ES-I3 (cell line): ENCODE data around the gene SLC29A4.
"Not testable (repeated sequence)": the region's sequence is repeated elsewhere in the genome, so short reads cannot be mapped to it uniquely, and the experiment has no call there.

Source experiments
- H3K36me3 ChIP-seq: 2 replicates; pipeline ENCODE4 v1.6.1; 2013; ENCODE audit warnings: mild to moderate bottlenecking, low read length, control low read depth, moderate library complexity; ENCODE audit not compliant: insufficient read depth
- H3K4me1 ChIP-seq: 2 replicates; pipeline ENCODE4 v1.6.1; 2013; ENCODE audit warnings: mild to moderate bottlenecking, control low read depth, low read length; ENCODE audit not compliant: insufficient read depth
- H3K9ac ChIP-seq: 2 replicates; pipeline ENCODE4 v1.6.1; 2013; ENCODE audit warnings: low read depth, mild to moderate bottlenecking, low read length, moderate library complexity
- H3K9me3 ChIP-seq: 2 replicates; pipeline ENCODE4 v1.6.1; 2013; ENCODE audit warnings: mild to moderate bottlenecking, low read length, moderate library complexity; ENCODE audit not compliant: control insufficient read depth, insufficient read depth

The SLC29A4 gene

GRCh38 chr7:5296015-5296610 is 13.4 kb downstream of the SLC29A4 start:
- no peaks in the 10 kb centered on the region for H3K9me3 ChIP-seq
- peak overlapping the region; percentile 70 for H3K9ac ChIP-seq
- H3K36me3 ChIP-seq = no peaks in the 10 kb centered on the region
- peaks cover 5% of the 10 kb centered on the region; the same call in 1 of the 2 replicates for H3K4me1 ChIP-seq

- Histone ChIP-seq H3K9ac (peak overlapping the region; percentile 14; the same call in 1 of the 2 replicates), H3K9me3 (no peaks in the 10 kb centered on the region), H3K36me3 (no peaks in the 10 kb centered on the region), H3K4me1 (peaks cover 5% of the 10 kb centered on the region; the same call in 1 of the 2 replicates)
Observed at GRCh38 chr7:5296611-5297226, 14.0 kb downstream of the SLC29A4 start.

- no peaks in the 10 kb centered on the region for H3K9me3 ChIP-seq
- no peaks in the 10 kb centered on the region for H3K36me3 ChIP-seq
- peaks cover 4% of the 10 kb centered on the region; the same call in 1 of the 2 replicates for H3K4me1 ChIP-seq
Observed at GRCh38 chr7:5300366-5300765, 17.6 kb downstream of the SLC29A4 start.

DNA sequence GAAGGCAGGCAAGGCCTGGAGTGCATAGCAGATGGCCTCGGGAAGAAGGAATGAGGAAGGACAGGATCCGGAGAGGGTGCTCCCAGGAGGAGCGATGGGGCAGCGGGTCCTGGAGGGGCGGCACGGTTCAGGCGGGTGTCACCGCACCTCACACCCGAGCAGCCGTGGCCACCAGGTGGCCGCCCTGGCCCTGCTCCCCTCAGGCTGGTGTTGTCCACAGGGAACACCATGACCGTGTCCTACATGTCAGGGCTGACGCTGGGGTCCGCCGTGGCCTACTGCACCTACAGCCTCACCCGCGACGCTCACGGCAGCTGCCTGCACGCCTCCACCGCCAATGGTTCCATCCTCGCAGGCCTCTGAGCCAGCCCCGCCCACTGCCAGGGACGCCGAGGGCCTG is 19.8 kb downstream of the SLC29A4 start:
- Histone ChIP-seq H3K9me3 (no peaks in the 10 kb centered on the region), H3K36me3 (no peaks in the 10 kb centered on the region), H3K9ac (no peak overlapping the region), H3K4me1 (no peaks in the 10 kb centered on the region)

More at GRCh38 chr7:5300366-5300765, 17.6 kb downstream of the SLC29A4 start:
- no peak overlapping the region for H3K9ac ChIP-seq

GRCh38 chr7:5303061-5303460 is 20.3 kb downstream of the SLC29A4 start:
- no peaks in the 10 kb centered on the region for H3K9me3 ChIP-seq
- no peak overlapping the region for H3K9ac ChIP-seq
- H3K36me3 ChIP-seq = no peaks in the 10 kb centered on the region
- no peaks in the 10 kb centered on the region for H3K4me1 ChIP-seq

DNA sequence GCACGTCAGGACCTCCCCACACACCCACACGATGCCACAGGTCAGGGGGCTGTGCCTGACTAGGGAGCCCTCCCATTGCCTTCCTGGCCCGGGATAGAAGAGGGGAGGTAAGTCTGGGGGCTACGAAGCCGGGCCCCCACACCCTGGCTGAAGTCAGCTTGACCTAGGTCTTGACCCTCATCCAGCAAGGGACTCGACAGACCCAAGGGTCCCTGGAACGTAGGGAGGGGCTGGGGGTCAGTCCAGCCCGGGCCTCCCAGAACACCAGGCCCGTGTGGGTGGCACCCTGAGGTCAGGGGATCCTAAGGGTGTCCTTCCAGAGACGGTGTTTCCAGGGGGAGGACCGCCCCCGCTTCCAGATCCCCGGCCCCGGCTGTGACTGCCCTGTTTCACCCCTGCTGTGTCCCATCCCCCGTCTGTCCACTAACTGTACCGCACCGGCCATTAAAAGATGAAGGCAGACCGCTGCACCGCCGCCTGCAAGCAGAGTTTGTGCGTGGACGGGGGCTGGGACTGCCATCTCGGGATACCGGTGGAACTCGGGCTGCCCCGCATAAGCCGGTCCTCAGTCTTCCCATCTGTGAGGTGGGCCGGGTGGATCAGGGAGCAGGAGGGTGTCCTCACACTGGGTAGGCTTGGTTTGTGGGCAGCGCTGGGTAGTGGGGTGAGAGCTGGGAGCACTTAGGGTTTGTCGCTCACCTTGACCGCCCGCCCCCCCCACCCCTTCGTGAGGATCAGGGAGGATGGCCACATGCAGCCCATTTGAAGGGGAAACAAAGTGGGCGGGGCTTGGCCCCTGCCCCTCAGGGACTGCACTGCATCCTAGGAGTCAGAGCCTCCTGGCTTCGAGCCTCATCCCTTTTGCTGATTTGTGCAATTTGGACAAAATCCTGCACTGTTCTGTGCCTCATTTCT is 21.1 kb downstream of the SLC29A4 start:
- Histone ChIP-seq H3K9me3 (no peaks in the 10 kb centered on the region), H3K9ac (no peak overlapping the region), H3K4me1 (no peaks in the 10 kb centered on the region), H3K36me3 (no peaks in the 10 kb centered on the region)

DNA sequence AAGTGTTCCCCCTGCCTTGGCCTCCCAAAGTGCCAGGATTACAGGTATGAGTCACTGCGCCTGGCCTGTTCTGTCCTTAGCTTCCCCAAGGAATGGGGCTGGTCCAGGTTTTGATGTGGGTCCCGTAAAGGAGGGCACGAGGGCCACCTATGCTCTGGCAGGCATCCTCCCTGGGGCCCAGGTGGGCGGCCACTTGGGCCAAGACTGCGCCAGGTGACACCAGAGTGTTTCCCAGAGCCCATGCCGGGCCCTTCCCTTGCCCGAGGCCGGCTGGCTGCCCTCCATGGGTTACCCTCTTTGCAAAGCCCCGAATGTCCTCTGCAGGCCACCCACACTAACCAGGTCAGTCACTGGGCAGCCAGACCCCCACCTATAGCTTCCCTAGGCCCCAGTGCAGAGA is 22.3 kb downstream of the SLC29A4 start:
- H3K4me1 ChIP-seq, H3K9me3 ChIP-seq, H3K36me3 ChIP-seq, H3K9ac ChIP-seq: not testable (repeated sequence)

DNA sequence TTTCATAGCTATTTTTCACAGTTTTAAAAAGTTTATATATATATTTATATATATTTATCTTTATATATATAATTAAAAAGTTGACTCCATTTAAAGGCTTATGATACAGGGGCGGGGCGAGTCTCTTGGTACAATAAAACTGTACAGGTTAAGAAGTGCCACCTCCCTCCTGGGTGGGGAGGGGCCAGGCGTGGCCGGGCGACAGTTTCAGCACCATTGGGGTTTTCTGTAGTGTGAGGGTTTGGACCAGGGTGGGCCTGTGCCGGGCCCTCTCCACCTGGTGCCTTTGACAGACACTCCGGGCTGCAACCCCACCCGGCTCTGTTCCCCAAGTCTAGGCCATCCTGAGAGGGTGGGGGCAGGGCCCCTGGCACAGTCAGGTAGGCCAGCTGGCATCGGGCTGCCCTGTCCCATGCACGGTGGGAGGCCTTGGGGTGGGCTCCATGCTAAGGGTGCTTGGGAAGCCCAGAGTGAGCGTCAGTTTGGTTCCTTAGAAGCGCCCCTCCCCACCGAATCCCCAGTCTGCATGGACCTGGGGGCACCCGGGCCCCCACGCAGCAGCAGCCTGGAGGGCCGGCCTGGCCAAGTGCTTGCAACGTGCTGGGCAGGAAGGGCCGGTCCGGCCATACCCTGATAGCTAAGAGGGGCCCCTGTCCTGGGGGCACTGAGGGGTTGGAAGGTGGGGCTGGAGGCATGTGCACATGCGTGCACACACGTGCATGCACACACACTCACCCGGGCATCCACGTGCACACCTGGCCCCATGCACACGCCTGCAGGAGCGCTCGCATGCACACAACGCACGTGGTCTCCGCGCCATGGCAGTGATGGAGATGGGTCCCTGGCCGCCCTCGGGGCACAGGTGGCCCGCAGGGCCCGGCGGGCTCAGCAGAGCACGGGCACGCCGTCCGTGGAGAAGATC is 24.7 kb downstream of the SLC29A4 start:
- H3K36me3 ChIP-seq, H3K9me3 ChIP-seq, H3K9ac ChIP-seq, H3K4me1 ChIP-seq: not testable (repeated sequence)

DNA sequence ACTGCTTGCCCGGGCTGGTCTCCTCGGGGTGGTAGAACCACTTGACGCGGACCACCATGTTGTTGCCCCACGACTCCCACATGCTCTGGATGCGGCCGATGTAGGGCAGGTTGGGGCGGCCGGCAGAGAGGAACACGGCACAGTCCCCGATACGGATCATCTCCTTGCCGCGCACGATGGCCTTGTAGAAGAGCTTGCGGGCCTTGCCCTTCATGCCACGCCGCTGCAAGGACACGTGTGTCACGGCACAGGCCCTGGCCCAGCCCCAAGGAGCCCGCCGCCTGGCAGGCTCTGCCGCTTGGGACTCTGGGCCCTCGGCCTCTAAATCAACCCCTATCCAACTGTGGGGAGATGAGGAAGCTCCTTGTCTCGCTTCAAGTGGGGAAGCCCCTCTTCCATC is 26.4 kb downstream of the SLC29A4 start:
- H3K4me1 ChIP-seq = no peaks in the 10 kb centered on the region
- no peak overlapping the region for H3K9ac ChIP-seq
- no peaks in the 10 kb centered on the region for H3K36me3 ChIP-seq
- H3K9me3 ChIP-seq = no peaks in the 10 kb centered on the region

- Histone ChIP-seq H3K36me3 (no peaks in the 10 kb centered on the region), H3K4me1 (no peaks in the 10 kb centered on the region), H3K9ac (no peak overlapping the region), H3K9me3 (no peaks in the 10 kb centered on the region)
Observed at GRCh38 chr7:5310822-5311405, 28.2 kb downstream of the SLC29A4 start.

GRCh38 chr7:5312276-5313070 is 29.7 kb downstream of the SLC29A4 start:
- not testable (repeated sequence) for H3K9me3 ChIP-seq, H3K36me3 ChIP-seq, H3K9ac ChIP-seq, H3K4me1 ChIP-seq

DNA sequence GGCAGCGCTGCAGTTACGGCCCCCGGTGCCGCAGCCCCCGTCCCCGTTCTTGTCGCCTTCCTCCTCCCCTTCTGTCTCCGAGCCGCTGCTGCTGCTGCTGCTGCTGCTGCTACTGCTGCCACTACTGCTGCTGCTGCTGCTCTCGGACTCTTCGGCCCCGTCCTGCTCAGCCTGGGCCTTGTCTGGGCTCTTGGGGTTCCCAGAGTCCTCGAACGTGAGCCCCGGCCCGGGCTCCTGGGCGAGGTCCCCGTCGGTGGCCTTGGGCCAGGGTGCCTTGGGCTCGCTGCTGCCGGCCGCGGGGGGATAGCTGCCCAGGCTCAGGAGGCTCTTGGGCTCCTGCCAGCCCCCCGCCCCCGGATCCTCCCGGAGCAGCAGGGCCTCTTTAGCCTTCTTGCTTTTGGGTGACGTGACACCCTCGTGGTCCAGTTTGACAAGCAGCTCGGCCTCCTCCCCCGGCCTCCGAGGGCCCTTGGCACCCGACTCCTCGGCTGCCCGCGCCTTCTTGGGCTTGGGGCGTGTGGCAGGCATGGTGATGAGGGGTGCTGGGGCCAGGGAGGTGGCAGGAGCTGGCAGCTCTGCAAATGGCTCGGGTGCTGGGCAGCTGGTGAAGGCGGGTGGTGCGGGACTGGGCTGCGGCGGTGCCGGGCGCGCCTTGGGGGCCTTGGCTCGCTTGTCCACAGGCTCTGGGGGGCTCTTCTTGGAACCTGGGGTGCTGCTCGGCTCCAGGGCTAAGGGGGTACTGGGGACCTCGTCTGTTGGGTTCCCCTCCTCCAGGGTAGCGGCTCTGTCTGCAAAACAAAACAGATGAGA is 30.5 kb downstream of the SLC29A4 start:
- not testable (repeated sequence) for H3K36me3 ChIP-seq, H3K9ac ChIP-seq, H3K4me1 ChIP-seq, H3K9me3 ChIP-seq
